Retinal pigment epithelial cell (primary cell): ENCODE measurements around the gene COL6A2.
"Not testable (repeated sequence)": the region's sequence is repeated elsewhere in the genome, so short reads cannot be mapped to it uniquely, and the experiment has no call there.

ENCODE experiments used
- DNase-seq: peaks from one replicate; pipeline ENCODE4 v3.0.0-alpha.2; 2010; ENCODE audit warnings: low read depth
- H3K4me3 ChIP-seq: 2 replicates; pipeline ENCODE4 v1.5.1; 2011; ENCODE audit warnings: mild to moderate bottlenecking, low read length, control low read depth, moderate library complexity
- TF ChIP-seq, protein P1 (sequence below): conservative IDR thresholded peaks from 2 replicates; pipeline ENCODE4 v1.5.1; 2011; ENCODE audit warnings: low read depth, low read length, control low read depth, inconsistent platforms

Gene COL6A2

DNA sequence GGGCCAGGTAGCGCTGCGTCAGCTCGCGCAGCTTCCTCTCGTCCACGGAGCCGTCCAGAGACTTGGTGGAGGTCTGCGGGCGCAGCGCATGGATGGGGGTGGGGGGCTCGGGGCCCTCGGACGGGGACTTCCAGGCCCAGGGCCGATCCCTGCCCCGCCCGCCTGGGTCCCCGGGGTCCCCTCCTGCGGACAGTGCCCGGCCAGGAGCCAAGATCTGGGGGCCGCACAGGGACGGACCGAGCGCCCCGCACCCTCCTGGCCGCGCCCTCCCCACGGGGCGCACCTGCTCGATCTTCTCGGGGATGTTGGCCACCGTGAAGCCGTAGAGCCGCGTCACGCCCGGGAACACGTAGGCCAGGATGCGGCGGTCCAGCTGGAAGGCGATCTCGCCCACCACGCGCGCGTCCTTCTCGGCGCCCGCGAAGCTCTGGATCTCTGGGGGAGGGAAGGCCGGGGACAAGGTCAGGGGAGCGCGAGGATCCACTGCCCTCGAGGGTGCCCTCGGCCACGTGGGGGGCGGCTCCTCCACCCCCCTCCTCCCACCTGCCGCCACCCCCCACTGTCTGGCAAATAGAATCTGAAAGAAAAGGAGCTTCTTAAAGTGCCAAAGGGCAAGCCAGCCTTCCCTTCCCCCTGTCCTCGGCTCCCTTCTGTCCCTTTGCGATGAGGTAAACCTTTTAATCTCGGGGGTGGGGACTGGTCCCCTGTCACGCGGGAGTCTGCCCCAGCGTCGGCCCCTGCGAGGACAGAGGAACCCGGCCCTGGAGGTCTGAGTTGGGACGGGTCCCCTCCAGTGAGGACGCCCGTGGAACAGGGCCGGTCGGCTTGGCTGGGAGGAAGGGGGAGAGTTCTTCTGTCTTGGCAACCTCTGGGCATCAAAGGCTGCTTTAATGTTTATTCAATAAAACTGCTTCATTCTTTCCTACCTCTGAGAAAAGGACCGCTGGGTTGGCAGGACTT lies 64.0 kb downstream of the COL6A2 start:
- TF ChIP-seq, protein P1, sequence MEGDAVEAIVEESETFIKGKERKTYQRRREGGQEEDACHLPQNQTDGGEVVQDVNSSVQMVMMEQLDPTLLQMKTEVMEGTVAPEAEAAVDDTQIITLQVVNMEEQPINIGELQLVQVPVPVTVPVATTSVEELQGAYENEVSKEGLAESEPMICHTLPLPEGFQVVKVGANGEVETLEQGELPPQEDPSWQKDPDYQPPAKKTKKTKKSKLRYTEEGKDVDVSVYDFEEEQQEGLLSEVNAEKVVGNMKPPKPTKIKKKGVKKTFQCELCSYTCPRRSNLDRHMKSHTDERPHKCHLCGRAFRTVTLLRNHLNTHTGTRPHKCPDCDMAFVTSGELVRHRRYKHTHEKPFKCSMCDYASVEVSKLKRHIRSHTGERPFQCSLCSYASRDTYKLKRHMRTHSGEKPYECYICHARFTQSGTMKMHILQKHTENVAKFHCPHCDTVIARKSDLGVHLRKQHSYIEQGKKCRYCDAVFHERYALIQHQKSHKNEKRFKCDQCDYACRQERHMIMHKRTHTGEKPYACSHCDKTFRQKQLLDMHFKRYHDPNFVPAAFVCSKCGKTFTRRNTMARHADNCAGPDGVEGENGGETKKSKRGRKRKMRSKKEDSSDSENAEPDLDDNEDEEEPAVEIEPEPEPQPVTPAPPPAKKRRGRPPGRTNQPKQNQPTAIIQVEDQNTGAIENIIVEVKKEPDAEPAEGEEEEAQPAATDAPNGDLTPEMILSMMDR, result no peak
- DNase-seq, result no peak
- no peak overlapping the region for H3K4me3 ChIP-seq

DNA sequence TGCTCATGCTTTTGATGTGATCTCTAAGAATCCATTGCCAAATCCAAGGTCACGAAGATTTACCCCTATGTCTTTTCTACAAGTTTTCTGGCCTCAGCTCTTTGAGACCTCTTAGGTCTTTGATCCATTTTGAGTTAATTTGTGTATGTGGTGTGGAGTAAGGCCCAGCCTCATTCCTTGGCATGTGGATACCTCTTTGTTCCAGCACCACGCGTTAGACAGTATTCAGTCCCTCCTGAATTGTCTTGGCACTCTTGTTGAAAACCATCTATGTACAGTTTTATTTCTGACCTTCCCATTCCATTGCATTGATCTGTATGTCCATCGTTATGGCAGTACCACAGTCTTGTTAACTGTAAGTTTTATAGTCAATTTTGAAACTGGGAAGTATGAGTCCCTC lies 65.5 kb downstream of the COL6A2 start:
- H3K4me3 ChIP-seq, result no peak overlapping the region
- TF ChIP-seq, protein P1, result no peak
- no peak for DNase-seq

DNA sequence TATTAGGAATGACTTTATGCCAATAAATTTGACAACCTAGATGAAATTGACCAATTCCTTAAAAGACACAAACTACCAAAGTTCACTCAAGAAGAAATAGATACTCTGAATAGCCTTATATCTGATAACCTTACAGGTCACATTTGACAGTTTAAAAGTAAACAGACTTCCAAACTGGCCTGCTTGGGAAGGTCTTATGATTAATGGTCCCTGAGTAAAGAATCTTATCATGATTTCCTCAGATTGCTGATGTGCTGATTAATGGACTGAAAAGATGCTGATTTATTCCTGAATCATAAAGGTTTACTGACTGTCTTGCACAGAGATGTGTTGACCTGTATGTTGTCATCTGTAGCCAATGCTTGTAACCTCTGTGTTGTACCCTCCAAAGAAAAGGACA lies 67.2 kb downstream of the COL6A2 start:
- DNase-seq, result no peak
- no peak overlapping the region for H3K4me3 ChIP-seq
- TF ChIP-seq, protein P1, result no peak

DNA sequence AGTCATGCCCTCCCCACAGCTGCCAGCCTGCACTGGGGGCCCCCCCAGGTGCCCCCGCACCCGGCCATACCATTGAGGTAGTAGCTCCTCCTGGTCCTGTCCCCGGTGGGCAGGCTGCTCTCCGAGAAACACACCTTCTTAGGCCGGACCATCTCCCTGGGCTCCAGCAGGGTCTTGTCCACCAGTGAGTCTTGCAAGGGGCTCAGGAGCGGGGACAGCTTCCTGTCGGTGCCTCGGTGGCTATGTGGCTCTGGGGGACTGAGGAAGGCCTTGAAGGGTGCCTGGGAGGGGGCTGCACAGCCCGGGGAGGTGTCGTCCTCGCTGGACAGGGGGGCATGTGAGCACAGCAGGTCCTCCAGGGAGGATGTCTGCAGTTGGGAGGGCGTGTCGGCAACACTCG lies 70.3 kb downstream of the COL6A2 start:
- H3K4me3 ChIP-seq, result no peak overlapping the region
- TF ChIP-seq, protein P1, result no peak
- DNase-seq, result no peak

DNA sequence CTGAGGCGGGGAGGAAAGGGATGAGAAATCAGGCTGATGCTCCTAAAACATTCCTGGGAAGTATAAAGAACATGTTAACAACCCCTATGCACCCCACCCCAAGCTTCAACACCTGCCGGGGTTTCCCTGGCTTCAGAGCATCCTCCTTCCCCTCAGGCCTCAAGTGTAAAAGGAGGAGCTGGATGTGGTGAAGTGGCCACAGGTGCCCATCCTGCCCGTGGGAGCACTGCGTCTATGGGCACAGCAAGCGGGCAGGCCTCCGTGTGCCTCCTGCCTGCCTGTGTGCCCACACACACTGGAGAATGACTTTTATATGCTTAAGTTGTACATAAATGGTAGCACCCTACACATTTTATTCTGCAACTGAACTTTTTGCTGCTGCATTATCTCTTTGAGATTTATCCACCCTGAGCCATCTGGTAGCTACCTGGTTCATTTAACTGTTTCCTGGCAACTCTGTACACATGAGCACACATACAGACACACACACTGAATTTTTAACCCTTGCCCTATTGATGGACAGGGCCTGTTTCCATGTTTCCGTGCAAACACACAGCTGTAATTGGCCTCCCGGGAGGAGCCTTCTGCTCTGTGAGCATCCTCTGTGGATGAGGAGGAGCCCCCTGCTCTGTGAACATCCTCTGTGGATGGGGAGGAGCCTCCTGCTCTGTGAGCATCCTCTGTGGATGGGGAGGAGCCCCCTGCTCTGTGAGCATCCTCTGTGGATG lies 70.9 kb downstream of the COL6A2 start:
- H3K4me3 ChIP-seq, result no peak overlapping the region
- no peak for DNase-seq
- TF ChIP-seq, protein P1, result no peak

DNA sequence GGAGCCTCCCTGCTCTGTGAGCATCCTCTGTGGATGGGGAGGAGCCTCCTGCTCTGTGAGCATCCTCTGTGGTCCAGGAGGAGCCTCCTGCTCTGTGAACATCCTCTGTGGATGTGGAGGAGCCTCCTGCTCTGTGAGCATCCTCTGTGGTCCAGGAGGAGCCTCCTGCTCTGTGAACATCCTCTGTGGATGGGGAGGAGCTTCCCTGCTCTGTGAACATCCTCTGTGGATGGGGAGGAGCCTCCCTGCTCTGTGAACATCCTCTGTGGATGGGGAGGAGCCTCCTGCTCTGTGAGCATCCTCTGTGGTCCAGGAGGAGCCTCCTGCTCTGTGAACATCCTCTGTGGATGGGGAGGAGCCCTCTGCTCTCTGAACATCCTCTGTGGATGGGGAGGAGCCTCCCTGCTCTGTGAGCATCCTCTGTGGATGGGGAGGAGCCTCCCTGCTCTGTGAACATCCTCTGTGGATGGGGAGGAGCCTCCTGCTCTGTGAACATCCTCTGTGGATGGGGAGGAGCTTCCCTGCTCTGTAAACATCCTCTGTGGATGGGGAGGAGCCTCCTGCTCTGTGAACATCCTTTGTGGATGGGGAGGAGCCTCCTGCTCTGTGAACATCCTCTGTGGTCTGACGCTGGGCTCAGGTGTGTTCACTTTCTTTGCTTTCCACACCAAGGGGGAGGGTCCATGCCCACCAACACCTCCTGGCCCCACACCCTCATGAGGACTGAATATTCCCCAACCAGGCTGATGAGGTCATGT lies 72.7 kb downstream of the COL6A2 start:
- H3K4me3 ChIP-seq, DNase-seq: not testable (repeated sequence)

DNA sequence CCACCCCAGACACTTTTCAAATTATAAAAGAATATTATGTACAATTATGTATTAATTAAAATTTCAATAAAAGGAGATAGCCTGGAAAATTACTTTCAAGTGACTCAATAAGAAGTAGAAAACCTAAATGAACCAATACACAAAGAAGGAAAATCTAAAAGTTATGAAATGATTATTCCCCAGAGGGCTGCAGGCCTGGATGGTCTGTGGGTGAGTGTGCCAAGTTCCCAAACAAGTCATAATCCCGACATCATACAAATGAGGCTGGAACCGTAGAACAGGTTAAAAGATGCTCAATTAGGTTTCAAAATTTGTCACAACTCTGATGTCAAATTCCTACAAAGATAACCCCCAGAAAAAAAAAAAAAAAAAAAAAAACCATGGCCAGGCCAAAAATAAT lies 73.7 kb downstream of the COL6A2 start:
- DNase-seq, result no peak
- TF ChIP-seq, protein P1, result no peak

More for the DNA sequence above, 73.7 kb downstream of the COL6A2 start:
- no peak overlapping the region for H3K4me3 ChIP-seq
